MM.1S (cell line): Measurements from ENCODE around the gene SHANK1.

Experiments
- DNase-seq: peaks from one replicate; pipeline ENCODE4 v3.0.0-alpha.2; 2015
- H2AFZ ChIP-seq: fragments of 300-600 bp; sonication (generic); 2 replicates; pipeline ENCODE4 v1.6.0; 2016; ENCODE audit warnings: antibody characterized with exemption, low read length
- H3F3A ChIP-seq: fragments of 300-600 bp; sonication (generic); 2 replicates; pipeline ENCODE4 v1.6.1; 2016; ENCODE audit warnings: mild to moderate bottlenecking, antibody characterized with exemption, low read length, moderate library complexity, mixed read lengths; ENCODE audit not compliant: insufficient read depth
- H3K27ac ChIP-seq: fragments of 300-600 bp; sonication (generic); 2 replicates; pipeline ENCODE4 v1.5.1; 2016; ENCODE audit warnings: mild to moderate bottlenecking, low read length
- H3K27me3 ChIP-seq: fragments of 300-600 bp; sonication (generic); replicated peaks from 2 replicates; pipeline ENCODE4 v1.6.0; 2016; ENCODE audit warnings: low read length; ENCODE audit not compliant: insufficient read depth
- H3K36me3 ChIP-seq: fragments of 300-600 bp; sonication (generic); replicated peaks from 2 replicates; pipeline ENCODE4 v1.6.1; 2016; ENCODE audit warnings: mild to moderate bottlenecking, low read length, mixed read lengths; ENCODE audit not compliant: insufficient read depth
- H3K4me1 ChIP-seq: fragments of 300-600 bp; sonication (generic); 2 replicates; pipeline ENCODE4 v1.6.1; 2016; ENCODE audit warnings: low read length, mixed read lengths
- H3K4me2 ChIP-seq: fragments of 300-600 bp; sonication (generic); 2 replicates; pipeline ENCODE4 v1.6.0; 2016; ENCODE audit warnings: low read depth, low read length
- H3K4me3 ChIP-seq: fragments of 300-600 bp; sonication (generic); 2 replicates; pipeline ENCODE4 v1.5.1; 2016; ENCODE audit warnings: low read length, mixed read lengths
- H3K79me2 ChIP-seq: fragments of 300-600 bp; sonication (generic); 2 replicates; pipeline ENCODE4 v1.6.1; 2016; ENCODE audit warnings: mixed run types, low read length, mixed read lengths
- H3K9ac ChIP-seq: fragments of 300-600 bp; sonication (generic); 2 replicates; pipeline ENCODE4 v1.6.1; 2016; ENCODE audit warnings: low read length, mixed read lengths
- H3K9me2 ChIP-seq: fragments of 300-600 bp; sonication (generic); replicated peaks from 2 replicates; pipeline ENCODE4 v1.6.1; 2016; ENCODE audit warnings: mild to moderate bottlenecking, low read length, mixed read lengths; ENCODE audit not compliant: insufficient read depth
- H3K9me3 ChIP-seq: fragments of 300-600 bp; sonication (generic); replicated peaks from 2 replicates; pipeline ENCODE4 v1.6.1; 2016; ENCODE audit warnings: mild to moderate bottlenecking, low read length, mixed read lengths; ENCODE audit not compliant: insufficient read depth
- H4K20me1 ChIP-seq: fragments of 300-600 bp; sonication (generic); 2 replicates; pipeline ENCODE4 v1.6.1; 2016; ENCODE audit warnings: mild to moderate bottlenecking, low read length, moderate library complexity, mixed read lengths; ENCODE audit not compliant: insufficient read depth
- CTCF ChIP-seq: fragments of 300-600 bp; sonication (generic); IDR thresholded peaks from 2 replicates; pipeline ENCODE4 v1.5.1; 2016; ENCODE audit warnings: antibody characterized with exemption, low read length, mixed read lengths
- EZH2 ChIP-seq: fragments of 300-600 bp; sonication (generic); optimal IDR thresholded peaks from 2 replicates; pipeline ENCODE3; 2017; ENCODE audit warnings: low read depth, mild to moderate bottlenecking, antibody characterized with exemption, low read length, mixed read lengths
- EZH2phosphoT487 ChIP-seq: fragments of 300-600 bp; sonication (generic); IDR thresholded peaks from 2 replicates; pipeline ENCODE4 v1.6.1; 2018; ENCODE audit warnings: antibody characterized with exemption, low read length

Gene SHANK1

DNA sequence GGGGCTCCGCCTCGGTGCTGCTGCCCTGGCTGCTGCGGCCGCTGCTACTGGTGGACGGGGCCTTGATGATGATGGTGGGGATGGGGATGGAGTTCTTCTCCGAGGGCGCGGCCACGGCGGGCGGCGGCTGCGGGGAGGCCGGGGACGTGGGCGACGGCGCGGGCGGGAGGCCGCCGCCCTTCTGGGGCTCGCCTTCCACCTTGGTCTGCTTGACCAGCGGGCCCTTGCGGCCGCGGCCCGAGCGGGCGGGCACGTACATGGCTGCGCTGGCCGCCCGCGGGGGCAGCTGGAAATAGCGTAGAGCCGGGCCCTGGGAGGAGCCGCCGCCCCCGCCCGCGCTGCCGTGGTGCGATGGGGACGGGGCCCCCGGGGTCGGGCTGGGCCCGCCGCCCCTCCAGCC is 51.2 kb downstream of the SHANK1 start:
- Histone ChIP-seq H4K20me1 (no peaks in the 10 kb centered on the region), H3K4me2 (no peak overlapping the region), H3K4me1 (no peaks in the 10 kb centered on the region)

DNA sequence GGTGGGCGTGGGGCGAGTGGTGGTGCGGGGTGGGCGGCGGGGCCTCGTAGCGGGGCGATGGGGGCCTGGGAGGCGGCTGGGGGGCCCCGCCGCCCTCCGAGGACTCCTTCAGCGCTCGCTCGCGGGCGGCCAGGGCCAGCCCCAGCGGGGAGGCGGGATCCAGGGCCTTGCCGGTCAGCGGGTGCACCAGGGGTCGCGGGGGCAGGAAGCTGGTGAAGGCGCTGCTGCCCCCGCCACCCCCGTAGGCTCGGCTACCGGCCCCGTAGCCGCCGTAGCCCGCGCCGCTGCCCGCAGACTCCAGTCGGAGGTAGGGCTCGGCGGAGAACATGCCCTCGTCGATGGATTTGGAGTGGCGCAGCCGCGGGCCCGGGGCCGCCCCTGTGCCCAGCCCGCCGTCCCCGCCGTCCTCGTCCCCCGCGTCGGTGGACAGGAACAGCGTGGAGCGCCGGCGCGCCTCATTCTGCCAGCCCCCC is 51.8 kb downstream of the SHANK1 start:
- no peak overlapping the region for H3K9ac ChIP-seq
- TF ChIP-seq CTCF (no peak), EZH2phosphoT487 (no peak), EZH2 (no peak)
- H3K27me3 ChIP-seq = peaks cover 56% of the 10 kb centered on the region
- H3K9me2 ChIP-seq = no peaks in the 10 kb centered on the region
- DNase-seq = no peak
- H3K4me1 ChIP-seq = no peaks in the 10 kb centered on the region
- no peaks in the 10 kb centered on the region for H3F3A ChIP-seq
- no peak overlapping the region for H3K4me3 ChIP-seq
- H2AFZ ChIP-seq = no peak overlapping the region
- H3K79me2 ChIP-seq = no peaks in the 10 kb centered on the region
- no peaks in the 10 kb centered on the region for H4K20me1 ChIP-seq
- no peaks in the 10 kb centered on the region for H3K36me3 ChIP-seq
- no peak overlapping the region for H3K27ac ChIP-seq
- no peak overlapping the region for H3K4me2 ChIP-seq
- no peaks in the 10 kb centered on the region for H3K9me3 ChIP-seq

More for the DNA sequence above, 51.2 kb downstream of the SHANK1 start:
- no peak overlapping the region for H2AFZ ChIP-seq
- H3K4me3 ChIP-seq = no peak overlapping the region
- H3K36me3 ChIP-seq = no peaks in the 10 kb centered on the region
- TF ChIP-seq EZH2 (no peak), CTCF (no peak), EZH2phosphoT487 (no peak)
- no peak overlapping the region for H3K27ac ChIP-seq
- no peaks in the 10 kb centered on the region for H3K9me3 ChIP-seq
- H3K9me2 ChIP-seq = no peaks in the 10 kb centered on the region
- H3K79me2 ChIP-seq = no peaks in the 10 kb centered on the region
- no peak for DNase-seq
- no peak overlapping the region for H3K9ac ChIP-seq
- H3F3A ChIP-seq = no peaks in the 10 kb centered on the region
- H3K27me3 ChIP-seq = peaks cover 56% of the 10 kb centered on the region

GRCh38 chr19:50667177-50667758 is 52.3 kb downstream of the SHANK1 start:
- no peak overlapping the region for H2AFZ ChIP-seq
- no peaks in the 10 kb centered on the region for H3K36me3 ChIP-seq
- no peak overlapping the region for H3K4me2 ChIP-seq
- H3K4me1 ChIP-seq = no peaks in the 10 kb centered on the region
- no peaks in the 10 kb centered on the region for H4K20me1 ChIP-seq
- no peak overlapping the region for H3K4me3 ChIP-seq
- H3K9me3 ChIP-seq = no peaks in the 10 kb centered on the region
- H3K27ac ChIP-seq = no peak overlapping the region
- TF ChIP-seq CTCF = no peak
- no peak for TF ChIP-seq EZH2phosphoT487
- no peak for TF ChIP-seq EZH2
- no peaks in the 10 kb centered on the region for H3K9me2 ChIP-seq
- H3K27me3 ChIP-seq = peaks cover 54% of the 10 kb centered on the region
- DNase-seq = no peak
- H3F3A ChIP-seq = no peaks in the 10 kb centered on the region
- no peak overlapping the region for H3K9ac ChIP-seq
- H3K79me2 ChIP-seq = no peaks in the 10 kb centered on the region
